Duodenal mucosa (tissue), 2 donors: ENCODE data around the gene EEIG2.

Source experiments
- H3K27ac ChIP-seq: one replicate; pipeline ENCODE4 v1.7.0; 2013; ENCODE audit warnings: low read depth, low read length
- H3K27me3 ChIP-seq, 2 donors: one replicate each; pipeline ENCODE4 v1.7.0; 2013; ENCODE audit warnings: low read length in 2 of 2, control low read depth in 1 of 2; ENCODE audit not compliant: insufficient read depth in 2 of 2, control insufficient read depth in 1 of 2
- H3K36me3 ChIP-seq, 2 donors: one replicate each; pipeline ENCODE4 v1.7.0; 2013; ENCODE audit warnings: low read length in 2 of 2, control low read depth in 1 of 2; ENCODE audit not compliant: insufficient read depth in 2 of 2, control insufficient read depth in 1 of 2
- H3K4me1 ChIP-seq, 2 donors: one replicate each; pipeline ENCODE4 v1.7.0; 2013; ENCODE audit warnings: low read length in 2 of 2, control low read depth in 1 of 2; ENCODE audit not compliant: insufficient read depth in 2 of 2, control insufficient read depth in 1 of 2
- H3K4me3 ChIP-seq, 2 donors: one replicate each; pipeline ENCODE4 v1.7.0; 2013; ENCODE audit warnings: low read length in 2 of 2, low read depth in 1 of 2
- H3K9ac ChIP-seq, 2 donors: one replicate each; pipeline ENCODE4 v1.7.0; 2013; ENCODE audit warnings: low read length in 2 of 2, low read depth in 1 of 2
- H3K9me3 ChIP-seq, 2 donors: one replicate each; pipeline ENCODE4 v1.7.0; 2013; ENCODE audit warnings: low read length in 2 of 2, control low read depth in 1 of 2; ENCODE audit not compliant: control insufficient read depth in 1 of 2

Gene EEIG2

DNA sequence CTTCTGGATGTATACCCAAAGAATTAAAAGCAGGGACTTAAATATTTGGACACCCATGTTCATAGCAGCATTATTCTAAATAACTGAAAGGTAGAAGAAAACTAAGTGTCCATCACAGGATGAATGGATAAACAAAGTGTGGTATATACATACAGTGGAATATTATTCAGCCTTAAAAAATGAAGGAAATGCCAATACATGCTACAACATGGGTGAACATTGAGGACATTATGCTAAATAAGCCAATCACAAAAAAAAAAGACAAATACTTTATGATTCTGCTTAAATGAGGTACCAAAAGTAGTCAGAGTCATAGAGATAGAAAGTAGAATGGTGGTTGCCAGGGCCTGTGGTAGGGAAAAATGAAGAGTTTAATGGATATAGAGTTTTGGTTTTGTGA, 14.1 kb downstream of the EEIG2 start:
- Histone ChIP-seq H3K4me3 (no peak overlapping the region), H3K27ac (no peak overlapping the region), H3K9ac (no peak overlapping the region), H3K4me1 (peaks cover 9 to 23% of the 10 kb centered on the region in 2 donors), H3K9me3 (no peaks in the 10 kb centered on the region), H3K27me3 (no peaks in the 10 kb centered on the region), H3K36me3 (no peaks in the 10 kb centered on the region)

DNA sequence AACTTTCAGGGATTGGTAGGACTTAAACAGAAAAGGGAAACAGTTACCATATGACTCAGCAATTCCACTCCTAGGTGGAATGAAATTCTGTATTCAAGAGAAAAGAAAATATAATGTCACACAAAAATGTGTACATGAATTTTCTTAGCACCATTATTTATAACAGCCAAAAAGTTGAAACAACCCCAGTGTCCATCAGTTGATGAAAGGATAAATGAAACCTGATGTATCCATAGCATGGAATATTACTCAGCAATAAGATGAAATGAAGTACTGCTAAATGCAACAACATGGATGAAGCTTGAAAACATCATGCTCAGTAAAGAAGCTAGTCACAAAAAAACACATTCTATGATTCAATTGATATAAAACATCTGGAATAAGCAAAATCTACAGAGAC, 15.5 kb downstream of the EEIG2 start:
- H3K4me3 ChIP-seq, result no peak overlapping the region
- H3K27me3 ChIP-seq, result no peaks in the 10 kb centered on the region
- peaks cover 0 to 7% of the 10 kb centered on the region in 2 donors for H3K9me3 ChIP-seq
- H3K36me3 ChIP-seq, result no peaks in the 10 kb centered on the region
- no peak overlapping the region for H3K27ac ChIP-seq
- peaks cover 6 to 15% of the 10 kb centered on the region in 2 donors for H3K4me1 ChIP-seq
- H3K9ac ChIP-seq, result no peak overlapping the region

GRCh38 chr1:108583757-108584427, 24.0 kb downstream of the EEIG2 start:
- peak overlapping the region in 1 of 2 donors; percentile 34 for H3K4me3 ChIP-seq
- no peaks in the 10 kb centered on the region for H3K27me3 ChIP-seq
- H3K27ac ChIP-seq, result peak overlapping the region; percentile 28
- H3K9me3 ChIP-seq, result peaks cover 9 to 19% of the 10 kb centered on the region in 2 donors
- H3K4me1 ChIP-seq, result peaks cover 17 to 32% of the 10 kb centered on the region in 2 donors
- H3K9ac ChIP-seq, result peak overlapping the region in 1 of 2 donors; percentile 33
- no peaks in the 10 kb centered on the region for H3K36me3 ChIP-seq

- Histone ChIP-seq H3K4me1 (peaks cover 17 to 32% of the 10 kb centered on the region in 2 donors), H3K27ac (peak overlapping the region; percentile 70), H3K4me3 (peak overlapping the region; percentile 34 to 57), H3K9ac (peak overlapping the region in 1 of 2 donors; percentile 51), H3K9me3 (peaks cover 9 to 19% of the 10 kb centered on the region in 2 donors), H3K27me3 (no peaks in the 10 kb centered on the region), H3K36me3 (no peaks in the 10 kb centered on the region)
Observed at GRCh38 chr1:108584428-108584856, 24.5 kb downstream of the EEIG2 start.

DNA sequence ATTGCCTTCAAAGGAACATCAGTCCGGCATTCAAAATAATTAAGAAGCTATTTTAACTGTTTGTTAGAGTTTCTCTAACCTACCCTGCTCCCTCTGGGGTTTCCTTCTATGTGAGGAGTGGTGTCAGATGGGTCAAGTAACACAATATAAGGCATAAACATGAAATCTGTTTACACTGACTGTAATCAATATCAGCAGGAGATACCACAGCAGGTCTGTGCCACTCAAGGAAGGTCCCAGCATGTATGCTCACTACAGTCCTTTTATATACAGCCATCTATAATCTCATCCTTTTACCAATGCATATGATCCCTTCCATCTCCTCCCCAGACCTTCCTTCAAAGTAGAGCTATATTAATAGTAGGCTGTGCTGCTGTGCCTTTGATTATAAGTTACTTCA, 25.4 kb downstream of the EEIG2 start:
- H3K9me3 ChIP-seq, result peaks cover 9 to 13% of the 10 kb centered on the region in 2 donors
- H3K36me3 ChIP-seq, result no peaks in the 10 kb centered on the region
- peaks cover 18 to 39% of the 10 kb centered on the region in 2 donors for H3K4me1 ChIP-seq
- peak overlapping the region; percentile 5 to 57 for H3K4me3 ChIP-seq
- no peak overlapping the region for H3K9ac ChIP-seq
- peak overlapping the region; percentile 54 for H3K27ac ChIP-seq
- H3K27me3 ChIP-seq, result no peaks in the 10 kb centered on the region

GRCh38 chr1:108590441-108590840, 30.5 kb downstream of the EEIG2 start:
- Histone ChIP-seq H3K27ac (no peak overlapping the region), H3K4me1 (peaks cover 17 to 35% of the 10 kb centered on the region in 2 donors), H3K9ac (no peak overlapping the region)

GRCh38 chr1:108590957-108591356, 31.1 kb downstream of the EEIG2 start:
- peaks cover 15 to 35% of the 10 kb centered on the region in 2 donors for H3K4me1 ChIP-seq
- no peak overlapping the region for H3K4me3 ChIP-seq
- H3K9me3 ChIP-seq, result no peaks in the 10 kb centered on the region
- H3K36me3 ChIP-seq, result no peaks in the 10 kb centered on the region
- no peaks in the 10 kb centered on the region for H3K27me3 ChIP-seq
- H3K27ac ChIP-seq, result no peak overlapping the region
- no peak overlapping the region for H3K9ac ChIP-seq

More at GRCh38 chr1:108590441-108590840, 30.5 kb downstream of the EEIG2 start:
- Histone ChIP-seq H3K4me3 (peak overlapping the region in 1 of 2 donors; percentile 21), H3K27me3 (no peaks in the 10 kb centered on the region), H3K9me3 (no peaks in the 10 kb centered on the region), H3K36me3 (no peaks in the 10 kb centered on the region)

DNA sequence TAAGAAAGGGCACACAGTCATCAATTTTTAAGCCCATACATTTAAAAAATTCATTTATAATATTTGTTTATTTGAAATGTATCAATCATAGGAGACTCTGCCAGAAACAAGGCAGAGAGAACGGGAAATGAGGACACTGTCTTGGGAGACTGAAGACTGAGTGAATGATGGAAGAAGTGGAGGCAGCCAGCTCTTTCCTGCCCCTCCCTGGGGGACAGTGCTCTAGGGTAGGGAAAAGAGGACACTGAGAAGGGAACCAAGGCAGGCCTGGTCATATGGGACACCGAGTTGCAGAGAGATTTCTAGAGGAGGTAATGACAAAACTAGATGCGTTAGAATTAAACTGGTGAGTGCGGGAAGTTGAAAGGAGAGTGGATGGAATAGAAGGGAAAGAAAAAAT, 31.6 kb downstream of the EEIG2 start:
- H3K27ac ChIP-seq, result peak overlapping the region; percentile 46
- H3K4me3 ChIP-seq, result no peak overlapping the region
- no peaks in the 10 kb centered on the region for H3K36me3 ChIP-seq
- H3K4me1 ChIP-seq, result peaks cover 15 to 33% of the 10 kb centered on the region in 2 donors
- H3K9me3 ChIP-seq, result no peaks in the 10 kb centered on the region
- H3K27me3 ChIP-seq, result no peaks in the 10 kb centered on the region
- no peak overlapping the region for H3K9ac ChIP-seq

GRCh38 chr1:108592030-108592759, 32.3 kb downstream of the EEIG2 start:
- H3K27ac ChIP-seq, result no peak overlapping the region
- no peak overlapping the region for H3K9ac ChIP-seq
- peaks cover 15 to 30% of the 10 kb centered on the region in 2 donors for H3K4me1 ChIP-seq
- H3K4me3 ChIP-seq, result peak overlapping the region in 1 of 2 donors; percentile 9
- no peaks in the 10 kb centered on the region for H3K9me3 ChIP-seq
- H3K36me3 ChIP-seq, result no peaks in the 10 kb centered on the region
- no peaks in the 10 kb centered on the region for H3K27me3 ChIP-seq

DNA sequence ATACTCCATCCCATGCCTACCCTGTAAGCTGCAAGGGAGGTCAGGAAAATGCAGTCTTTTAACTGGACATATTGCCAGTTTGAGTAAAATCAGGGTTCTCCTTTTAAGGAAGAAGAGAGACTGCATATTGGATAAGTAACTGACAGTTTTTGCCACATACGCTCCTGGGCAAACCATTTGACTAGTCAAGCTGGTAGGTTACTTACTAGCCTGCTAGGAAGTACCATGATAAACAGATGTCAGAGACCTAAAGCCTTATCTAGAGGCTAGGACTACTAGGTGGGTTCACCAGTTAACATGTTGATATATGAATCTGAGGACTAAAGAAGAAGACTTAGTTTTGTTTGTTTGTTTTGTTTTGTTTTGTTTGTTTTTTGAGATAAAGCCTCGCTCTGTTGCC, 33.5 kb downstream of the EEIG2 start:
- H3K9ac ChIP-seq, result no peak overlapping the region
- no peaks in the 10 kb centered on the region for H3K9me3 ChIP-seq
- no peaks in the 10 kb centered on the region for H3K27me3 ChIP-seq
- no peak overlapping the region for H3K27ac ChIP-seq
- no peaks in the 10 kb centered on the region for H3K36me3 ChIP-seq
- no peak overlapping the region for H3K4me3 ChIP-seq
- H3K4me1 ChIP-seq, result peaks cover 15 to 32% of the 10 kb centered on the region in 2 donors
